ENCODE data around the gene TMEM179.

GRCh38 chr14:104600141-104600643, 4.4 kb downstream of the TMEM179 start:
- TF ChIP-seq CTCF (conservative IDR thresholded peaks at IDR 0.05 in 1 of 2, IDR thresholded peaks at IDR 0.05 in 1 of 2; ENCODE audit: extremely low read depth in 1 of 2, insufficient read depth in 1 of 2, low read depth in 1 of 2, low read length in 2 of 2) = no peak
- TF ChIP-seq EZH2 (IDR thresholded peaks at IDR 0.05; ENCODE audit: borderline replicate concordance, low read length) = no peak
